NT2/D1 (cell line): Measurements from ENCODE around the gene AFG3L2.

ENCODE experiments used
- DNase-seq: peaks from one replicate; pipeline ENCODE4 v3.0.0-alpha.2; 2011; ENCODE audit warnings: low read depth, low spot score
- H3K27me3 ChIP-seq: 2 replicates; pipeline ENCODE4 v1.6.0; 2011; ENCODE audit warnings: mild to moderate bottlenecking; ENCODE audit not compliant: insufficient read length, insufficient read depth
- H3K36me3 ChIP-seq: 2 replicates; pipeline ENCODE4 v1.6.1; 2011; ENCODE audit warnings: mild to moderate bottlenecking, low read length, mixed read lengths; ENCODE audit not compliant: insufficient read depth, insufficient read length
- H3K4me1 ChIP-seq: 2 replicates; pipeline ENCODE4 v1.5.1; 2011; ENCODE audit not compliant: insufficient read depth, insufficient read length
- H3K4me3 ChIP-seq: 2 replicates; pipeline ENCODE4 v1.5.1; 2011; ENCODE audit warnings: low read depth; ENCODE audit not compliant: insufficient read length
- H3K9ac ChIP-seq: 2 replicates; pipeline ENCODE4 v1.6.0; 2011; ENCODE audit warnings: low read depth; ENCODE audit not compliant: insufficient read length
- H3K9me3 ChIP-seq: 2 replicates; pipeline ENCODE4 v1.5.1; 2011; ENCODE audit warnings: mild to moderate bottlenecking, low read length; ENCODE audit not compliant: insufficient read depth
- SUZ12 ChIP-seq: IDR thresholded peaks from 2 replicates; pipeline ENCODE4 v1.6.1; 2011; ENCODE audit not compliant: insufficient read length, insufficient read depth; ENCODE audit errors: extremely low read depth
- YY1 ChIP-seq: IDR thresholded peaks from 2 replicates; pipeline ENCODE4 v1.6.1; 2011; ENCODE audit not compliant: insufficient read length, insufficient read depth
- ZNF274 ChIP-seq: IDR thresholded peaks from 2 replicates; pipeline ENCODE4 v1.6.1; 2011; ENCODE audit warnings: mild to moderate bottlenecking, low read depth, low read length

AFG3L2 gene

GRCh38 chr18:12377556-12378197, 650 bp upstream of the AFG3L2 start:
- DNase-seq = no peak
- Histone ChIP-seq H3K4me1 (peaks cover 8% of the 10 kb centered on the region), H3K36me3 (peaks cover 20% of the 10 kb centered on the region), H3K9me3 (no peaks in the 10 kb centered on the region), H3K4me3 (peak overlapping the region; percentile 36), H3K9ac (peak overlapping the region; percentile 66), H3K27me3 (no peaks in the 10 kb centered on the region)
- TF ChIP-seq YY1 (no peak), SUZ12 (no peak), ZNF274 (no peak)

GRCh38 chr18:12376034-12376753, 833 bp downstream of the AFG3L2 start:
- no peak for DNase-seq
- Histone ChIP-seq H3K9ac (peak overlapping the region; percentile 97), H3K27me3 (no peaks in the 10 kb centered on the region), H3K4me3 (peak overlapping the region; percentile 94), H3K4me1 (peaks cover 8% of the 10 kb centered on the region), H3K9me3 (no peaks in the 10 kb centered on the region), H3K36me3 (peaks cover 23% of the 10 kb centered on the region)
- no peak for TF ChIP-seq YY1
- TF ChIP-seq ZNF274 = no peak
- TF ChIP-seq SUZ12 = no peak

- H3K27me3 ChIP-seq = no peaks in the 10 kb centered on the region
- H3K36me3 ChIP-seq = peaks cover 28% of the 10 kb centered on the region
- H3K9me3 ChIP-seq = no peaks in the 10 kb centered on the region
- H3K9ac ChIP-seq = no peak overlapping the region
- TF ChIP-seq YY1 = no peak
- TF ChIP-seq SUZ12 = no peak
- peaks cover 8% of the 10 kb centered on the region for H3K4me1 ChIP-seq
- DNase-seq = no peak
- no peak overlapping the region for H3K4me3 ChIP-seq
These were observed 2.6 kb downstream of the AFG3L2 start for GRCh38 chr18:12374401-12374800.

GRCh38 chr18:12373771-12374116, 3.3 kb downstream of the AFG3L2 start:
- Histone ChIP-seq H3K36me3 (peaks cover 35% of the 10 kb centered on the region), H3K4me1 (peaks cover 8% of the 10 kb centered on the region), H3K9ac (no peak overlapping the region), H3K9me3 (no peaks in the 10 kb centered on the region), H3K27me3 (no peaks in the 10 kb centered on the region), H3K4me3 (no peak overlapping the region)
- no peak for DNase-seq
- TF ChIP-seq YY1 (no peak), SUZ12 (no peak), ZNF274 (no peak)

GRCh38 chr18:12373116-12373770, 3.8 kb downstream of the AFG3L2 start:
- Histone ChIP-seq H3K4me3 (no peak overlapping the region), H3K27me3 (no peaks in the 10 kb centered on the region), H3K4me1 (peaks cover 8% of the 10 kb centered on the region), H3K9me3 (no peaks in the 10 kb centered on the region), H3K9ac (no peak overlapping the region), H3K36me3 (peaks cover 36% of the 10 kb centered on the region)
- DNase-seq = no peak
- TF ChIP-seq SUZ12 (no peak), ZNF274 (no peak), YY1 (no peak)

- no peaks in the 10 kb centered on the region for H3K27me3 ChIP-seq
- peaks cover 8% of the 10 kb centered on the region for H3K4me1 ChIP-seq
- H3K36me3 ChIP-seq = peaks cover 38% of the 10 kb centered on the region
- no peaks in the 10 kb centered on the region for H3K9me3 ChIP-seq
- H3K4me3 ChIP-seq = no peak overlapping the region
- TF ChIP-seq ZNF274 (no peak), YY1 (no peak), SUZ12 (no peak)
- no peak for DNase-seq
- no peak overlapping the region for H3K9ac ChIP-seq
These were observed 4.6 kb downstream of the AFG3L2 start for GRCh38 chr18:12372406-12372805.

GRCh38 chr18:12371590-12371989, 5.4 kb downstream of the AFG3L2 start:
- DNase-seq = no peak
- no peak overlapping the region for H3K4me3 ChIP-seq
- H3K9me3 ChIP-seq = no peaks in the 10 kb centered on the region
- peaks cover 46% of the 10 kb centered on the region for H3K36me3 ChIP-seq
- H3K9ac ChIP-seq = no peak overlapping the region
- H3K4me1 ChIP-seq = peaks cover 8% of the 10 kb centered on the region
- TF ChIP-seq YY1 (no peak), ZNF274 (no peak), SUZ12 (no peak)
- H3K27me3 ChIP-seq = no peaks in the 10 kb centered on the region
